H1 (cell line): ENCODE data around the gene MDH1B.

ENCODE experiments used
- BRCA1 ChIP-seq: IDR thresholded peaks from 2 replicates; pipeline ENCODE4 v1.6.1; 2012; ENCODE audit warnings: low read depth, low read length, improper control_type of control experiment
- CEBPB ChIP-seq: IDR thresholded peaks from 2 replicates; pipeline ENCODE4 v1.6.1; 2012; ENCODE audit warnings: low read depth, low read length
- CTCF ChIP-seq, 3 experiments: IDR thresholded peaks; 1 replicate in 2 of 3; 2 replicates in 1 of 3; pipeline versions ENCODE4 v1.5.1 to v1.6.1; 2011; ENCODE audit warnings: low read length in 3 of 3, mild to moderate bottlenecking in 3 of 3, inconsistent platforms in 2 of 3, low read depth in 1 of 3, moderate library complexity in 1 of 3; ENCODE audit not compliant: insufficient read depth in 1 of 3; ENCODE audit errors: control extremely low read depth in 1 of 3
- HDAC2 ChIP-seq, 2 experiments: fragments of 300-600 bp in 1 of 2; sonication (generic) in 1 of 2; IDR thresholded peaks; 2 replicates each; pipeline ENCODE4 v1.6.1; 2011 to 2012; ENCODE audit warnings: low read depth in 2 of 2, low read length in 2 of 2, mild to moderate bottlenecking in 2 of 2, moderate library complexity in 2 of 2, borderline replicate concordance in 1 of 2, inconsistent platforms in 1 of 2
- POU5F1 ChIP-seq: IDR thresholded peaks from 2 replicates; pipeline ENCODE4 v1.6.1; 2011; ENCODE audit warnings: low read depth, mild to moderate bottlenecking, low read length, moderate library complexity
- SUZ12 ChIP-seq: fragments of 200-600 bp; sonication (generic); IDR thresholded peaks from 2 replicates; pipeline ENCODE4 v1.6.1; 2012; ENCODE audit warnings: mild to moderate bottlenecking, inconsistent platforms, low read length, moderate library complexity, mixed read lengths

GRCh38 chr2:206727287-206727686 is 37.8 kb downstream of the MDH1B start:
- no peak for TF ChIP-seq CTCF (IDR thresholded peaks at IDR 0.05; ENCODE audit: control extremely low read depth in 1 of 3, insufficient read depth in 1 of 3, low read depth in 1 of 3, low read length in 3 of 3)
- TF ChIP-seq CEBPB: no peak
- TF ChIP-seq POU5F1: no peak
- TF ChIP-seq BRCA1: no peak
- no peak for TF ChIP-seq HDAC2 (IDR thresholded peaks at IDR 0.05; ENCODE audit: borderline replicate concordance in 1 of 2, low read depth in 2 of 2, low read length in 2 of 2)
- no peak for TF ChIP-seq SUZ12
